Stimulated activated CD4-positive, alpha-beta T cell treated with anti-CD3 and anti-CD28 coated beads, Interleukin-2, amount 100 ng/mL, for 48 hours (primary cell): ENCODE results near the gene OR11L1.

Source experiments
- DNase-seq, 2 donors: peaks; one replicate each; pipeline ENCODE4 v3.0.0-alpha.2; 2020

The OR11L1 gene

DNA sequence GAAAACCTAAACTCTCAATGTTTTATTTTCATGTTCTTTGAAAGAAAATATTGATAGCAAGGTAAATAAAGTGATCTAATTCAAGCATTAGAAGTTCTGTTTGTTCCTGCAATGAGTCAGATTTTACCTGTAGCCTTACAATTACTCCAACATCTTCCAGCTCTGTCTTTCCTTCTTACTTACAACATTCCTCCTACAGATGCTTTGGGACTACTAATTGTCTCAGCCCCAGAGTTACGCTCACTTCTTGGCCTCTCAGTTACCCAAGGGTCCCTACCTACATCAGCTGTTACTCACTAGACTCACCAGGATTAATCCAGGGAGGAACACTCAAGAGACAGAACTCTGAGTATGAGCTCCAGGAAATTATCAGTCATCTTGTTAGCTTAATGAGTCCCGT, 44.2 kb downstream of the OR11L1 start:
- no peak for DNase-seq
